ENCODE results near the gene RHPN2.
"Not testable (repeated sequence)": the region's sequence is repeated elsewhere in the genome, so short reads cannot be mapped to it uniquely, and the experiment has no call there.

The RHPN2 gene

GRCh38 chr19:33036370-33037167 is 28.1 kb downstream of the RHPN2 start:
- in situ Hi-C loops (cut with MboI; ENCODE audit: low sequenced_read_pairs): not testable (repeated sequence)

GRCh38 chr19:33035461-33035860 is 29.2 kb downstream of the RHPN2 start:
- in situ Hi-C loops (cut with MboI; ENCODE audit: low sequenced_read_pairs): no loop called here

DNA sequence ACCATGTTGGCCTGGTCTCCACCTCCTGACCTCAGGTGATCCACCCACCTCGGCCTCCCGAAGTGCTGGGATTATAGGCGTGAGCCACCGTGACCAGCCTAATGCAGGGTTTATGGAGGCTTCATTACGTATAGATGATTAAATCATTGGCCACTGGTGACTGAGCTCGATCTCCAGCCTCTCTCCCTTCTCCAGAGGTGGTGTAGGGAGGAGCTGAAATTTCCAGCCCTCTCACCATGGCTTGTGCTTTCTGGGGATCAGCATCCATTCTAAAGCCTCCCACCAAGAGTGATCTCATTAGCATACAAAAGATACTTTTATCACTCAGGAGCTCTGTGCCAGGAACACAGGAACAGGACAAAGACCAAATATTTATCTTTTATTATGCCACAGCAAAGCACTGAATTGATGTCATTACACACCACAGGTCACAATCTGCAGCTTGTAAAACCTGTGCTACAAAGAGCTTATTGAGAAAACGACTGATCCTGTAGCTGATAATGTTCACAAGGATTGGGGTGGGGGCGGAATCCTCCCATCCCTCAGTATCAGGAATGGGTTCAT is 32.4 kb downstream of the RHPN2 start:
- in situ Hi-C loops (cut with MboI; ENCODE audit: low sequenced_read_pairs): no loop called here

DNA sequence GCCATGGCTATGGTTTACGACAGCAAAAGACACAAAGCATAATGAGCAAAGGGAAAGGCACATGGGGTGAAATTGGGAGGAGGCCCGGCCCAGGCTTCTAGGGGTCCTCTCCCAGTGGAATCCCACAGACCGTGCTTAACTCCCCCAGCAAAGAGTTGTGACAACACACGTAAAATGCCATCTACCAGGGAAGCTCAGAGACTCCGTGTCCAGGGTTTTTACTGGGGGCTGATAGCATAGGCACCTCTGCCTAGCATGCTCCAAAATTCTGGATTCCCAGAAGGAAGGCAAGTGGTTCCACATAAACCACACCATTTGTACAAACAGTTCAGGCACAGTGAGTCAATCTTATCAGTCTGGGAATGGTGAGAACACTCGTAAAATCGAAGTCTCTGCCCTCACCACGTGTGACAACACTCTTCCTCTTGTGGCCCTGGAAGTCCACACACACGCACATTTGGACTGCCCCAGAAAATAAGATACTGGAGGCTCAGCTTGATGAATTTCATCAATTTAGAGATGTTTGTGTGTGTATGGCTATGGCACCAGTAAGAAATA is 34.9 kb downstream of the RHPN2 start:
- in situ Hi-C loops (cut with MboI; ENCODE audit: low sequenced_read_pairs): no loop called here

- in situ Hi-C loops (cut with MboI; ENCODE audit: low sequenced_read_pairs): not testable (repeated sequence)
Observed at GRCh38 chr19:33026602-33027001, 38.1 kb downstream of the RHPN2 start.

- in situ Hi-C loops (cut with MboI; ENCODE audit: low sequenced_read_pairs): not testable (repeated sequence)
Observed at GRCh38 chr19:33025468-33026238, 39.0 kb downstream of the RHPN2 start.

DNA sequence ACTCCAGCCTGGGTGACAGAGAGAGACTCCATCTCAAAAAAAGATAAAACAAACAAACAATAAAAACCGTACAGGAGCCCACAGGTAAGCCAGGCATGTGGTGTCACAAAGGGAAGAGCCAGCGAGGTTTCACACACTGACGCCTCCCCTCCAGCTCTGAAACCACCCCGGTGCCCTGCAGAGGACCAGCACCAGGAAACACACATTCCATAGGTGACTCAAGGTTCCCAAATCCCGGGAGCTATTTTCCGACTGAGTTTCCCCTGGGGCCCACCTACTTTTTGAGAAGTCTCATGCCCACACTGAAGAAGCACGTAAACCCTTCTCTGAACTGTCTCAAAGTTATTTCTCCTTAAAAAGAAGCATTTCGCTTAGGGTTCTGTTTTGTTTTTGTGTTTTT is 40.3 kb downstream of the RHPN2 start:
- in situ Hi-C loops (cut with MboI; ENCODE audit: low sequenced_read_pairs): no loop called here

- in situ Hi-C loops (cut with MboI; ENCODE audit: low sequenced_read_pairs): no loop called here
Observed at GRCh38 chr19:33022472-33023116, 42.1 kb downstream of the RHPN2 start.

DNA sequence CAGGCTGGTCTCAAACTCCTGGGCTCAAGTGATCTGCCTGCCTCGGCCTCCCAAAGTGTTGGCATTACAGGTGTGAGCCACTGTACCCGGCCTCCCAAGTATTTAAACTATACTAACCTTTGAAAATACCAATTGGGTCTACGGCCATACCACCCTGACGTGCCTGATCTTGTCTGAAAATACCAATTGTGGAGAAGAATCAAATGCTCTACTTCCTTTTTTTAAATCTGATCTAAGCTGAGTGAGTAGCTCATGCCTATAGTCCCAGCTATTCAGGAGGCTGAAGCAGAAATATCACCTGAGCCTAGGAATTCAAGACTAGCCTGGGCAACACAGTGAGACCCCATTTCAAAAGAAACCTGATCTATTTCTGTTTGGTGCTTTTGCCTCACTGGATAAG is 53.8 kb downstream of the RHPN2 start:
- in situ Hi-C loops (cut with MboI; ENCODE audit: low sequenced_read_pairs): not testable (repeated sequence)

- in situ Hi-C loops (cut with MboI; ENCODE audit: low sequenced_read_pairs): no loop called here
Observed at GRCh38 chr19:33008738-33009137, 56.0 kb downstream of the RHPN2 start.

DNA sequence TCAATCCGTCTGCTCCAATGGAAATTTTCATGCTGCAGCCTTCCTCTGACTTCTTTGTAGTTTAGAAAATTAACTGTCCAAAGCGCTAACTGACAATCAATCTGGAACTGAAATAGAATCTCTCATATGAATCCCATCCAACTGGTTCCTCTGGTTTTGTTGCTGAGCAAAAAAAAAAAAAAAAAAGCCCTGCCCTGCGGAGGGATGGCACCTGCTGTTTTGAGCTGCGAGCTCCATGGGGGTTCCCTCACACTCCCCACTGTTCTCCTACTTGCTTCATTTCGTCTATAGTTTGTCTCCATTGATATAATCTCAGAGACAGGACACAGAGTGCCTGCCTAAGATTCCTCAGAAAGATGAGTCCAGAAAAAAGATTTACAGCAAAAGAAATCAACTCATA is 59.2 kb downstream of the RHPN2 start:
- in situ Hi-C loops (cut with MboI; ENCODE audit: low sequenced_read_pairs): no loop called here

DNA sequence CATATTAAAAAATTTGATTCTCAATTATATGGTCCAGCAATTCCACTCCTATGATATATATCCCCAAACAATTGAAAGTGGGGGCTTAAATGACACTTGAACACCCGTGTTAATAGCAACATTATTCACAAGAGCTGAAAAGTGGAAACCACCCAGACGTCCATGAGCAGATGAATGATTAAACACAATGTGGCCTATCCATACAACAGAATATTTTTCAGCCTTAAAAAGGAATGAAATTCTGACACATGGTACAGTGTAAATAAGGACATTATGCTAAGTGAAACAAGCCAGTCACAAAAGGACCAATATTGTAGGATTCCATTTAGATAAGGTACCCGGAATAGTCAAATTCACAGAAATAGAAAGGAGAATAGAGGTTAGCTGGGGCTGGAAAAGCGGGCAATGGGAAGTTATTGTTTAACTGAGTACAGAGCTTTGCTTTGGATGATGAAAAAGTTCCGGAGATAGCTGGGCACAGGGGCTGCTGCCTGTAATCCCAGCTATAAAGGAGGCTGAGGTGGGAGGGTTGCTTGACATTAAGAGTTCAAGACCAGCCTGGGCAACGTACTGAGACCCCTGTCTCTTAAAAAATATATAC is 61.2 kb downstream of the RHPN2 start:
- in situ Hi-C loops (cut with MboI; ENCODE audit: low sequenced_read_pairs): not testable (repeated sequence)

DNA sequence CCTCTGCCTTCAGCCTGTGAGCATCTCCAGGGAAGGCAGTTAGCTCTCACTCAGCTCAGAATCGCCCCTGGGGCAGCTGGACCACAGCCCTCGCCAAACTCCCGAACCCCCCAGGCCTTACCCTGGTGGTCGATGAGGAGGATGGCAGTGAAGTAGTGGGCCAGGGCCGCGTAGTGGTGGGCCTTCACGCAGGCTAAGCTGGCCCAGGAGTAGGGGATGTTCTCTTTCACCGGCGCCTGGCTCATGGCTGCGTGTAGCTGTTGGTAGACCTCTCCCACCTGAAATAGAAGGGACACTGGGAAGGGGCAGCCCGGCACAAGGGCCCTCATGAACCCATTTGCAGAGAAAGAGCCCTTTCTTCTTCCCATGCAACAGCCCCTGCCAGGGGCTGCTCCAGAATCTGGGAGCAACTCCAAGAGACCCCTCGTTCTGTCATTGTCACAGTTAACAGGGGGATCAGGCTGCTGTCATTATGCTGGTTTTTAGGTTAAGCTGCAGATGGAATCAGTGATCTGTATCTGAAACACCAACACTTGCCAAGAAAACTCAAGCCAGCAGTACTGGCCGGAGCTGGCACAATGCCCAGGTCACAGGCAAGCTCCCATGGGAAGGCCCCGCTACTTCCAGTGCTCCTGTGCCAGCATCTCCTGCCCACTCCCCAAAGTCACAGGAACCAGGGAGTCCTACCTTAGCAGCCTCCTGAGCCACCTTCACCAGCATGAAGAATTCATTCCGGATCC is 62.4 kb downstream of the RHPN2 start:
- in situ Hi-C loops (cut with MboI; ENCODE audit: low sequenced_read_pairs): not testable (repeated sequence)

GRCh38 chr19:33000910-33001309 is 63.8 kb downstream of the RHPN2 start:
- in situ Hi-C loops (cut with MboI; ENCODE audit: low sequenced_read_pairs): no loop called here

- in situ Hi-C loops (cut with MboI; ENCODE audit: low sequenced_read_pairs): no loop called here
Observed at GRCh38 chr19:33000510-33000909, 64.2 kb downstream of the RHPN2 start.

DNA sequence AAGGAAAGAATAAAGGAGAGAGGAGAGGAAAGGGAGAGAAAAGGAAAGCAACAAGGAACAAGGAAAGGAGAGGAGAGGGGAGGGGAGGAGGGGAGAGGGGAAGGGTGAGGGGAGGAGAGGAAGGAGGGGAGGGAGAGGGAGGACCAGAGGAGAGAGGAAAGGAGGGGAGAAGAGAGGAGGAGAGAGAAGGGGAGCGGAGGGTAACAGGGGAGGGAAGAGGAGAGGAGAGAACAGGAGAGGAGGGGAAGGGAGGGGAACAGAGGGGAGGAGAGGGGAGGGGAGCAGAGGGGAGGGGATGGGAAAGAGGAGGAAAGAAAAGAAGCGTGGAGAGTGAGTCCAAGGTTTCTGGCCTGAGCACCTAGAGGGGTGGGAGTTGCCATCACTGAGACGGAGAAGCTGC is 66.0 kb downstream of the RHPN2 start:
- in situ Hi-C loops (cut with MboI; ENCODE audit: low sequenced_read_pairs): no loop called here

DNA sequence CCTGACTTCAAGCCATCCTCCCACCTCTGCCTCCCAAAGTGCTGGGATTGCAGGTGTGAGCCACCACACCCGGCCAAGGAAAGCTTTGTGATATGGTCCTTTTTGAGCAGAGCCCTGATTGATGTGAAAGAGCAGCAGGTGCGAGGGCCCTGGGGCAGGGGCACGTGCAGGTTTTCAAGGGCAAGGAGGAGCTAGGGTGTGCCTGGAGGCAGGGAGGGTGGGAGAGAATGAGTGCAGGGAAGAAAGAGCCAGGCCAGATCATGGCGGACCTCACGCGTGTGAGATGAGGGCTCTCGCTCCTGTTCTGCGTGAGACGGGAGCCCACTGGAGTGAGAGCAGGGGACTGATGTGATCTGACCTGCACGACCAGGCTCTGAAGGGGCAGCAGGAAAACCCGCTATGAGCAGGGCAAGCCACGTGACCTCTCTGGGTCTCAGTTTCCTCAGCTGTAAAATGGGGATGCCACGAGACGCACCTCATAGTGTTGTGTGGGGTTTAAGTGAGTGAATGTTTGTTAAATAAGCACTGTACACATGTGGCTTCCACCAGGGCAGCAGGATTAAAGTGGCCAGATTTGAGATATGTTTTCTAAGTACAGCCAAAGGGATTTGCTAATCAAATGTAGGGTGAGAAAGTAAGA is 66.9 kb downstream of the RHPN2 start:
- in situ Hi-C loops (cut with MboI; ENCODE audit: low sequenced_read_pairs): no loop called here

DNA sequence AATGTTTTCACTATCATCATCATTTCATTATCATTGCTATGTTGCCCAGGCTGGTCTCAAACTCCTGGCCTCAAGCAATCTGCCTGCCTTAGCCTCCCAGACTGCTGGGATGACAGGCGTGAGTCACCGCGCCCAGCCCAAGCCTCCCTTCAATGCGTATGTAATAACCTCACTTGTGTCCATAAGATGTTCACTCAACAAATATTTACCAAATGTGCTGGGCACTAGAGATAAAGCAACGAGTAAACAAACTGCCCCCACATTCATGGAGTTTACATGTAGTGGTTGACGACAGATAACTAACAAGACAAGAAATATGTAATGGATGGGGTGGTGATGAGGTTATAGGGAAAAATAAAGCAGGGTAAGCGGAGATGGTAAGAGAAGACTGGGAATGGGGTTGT is 67.6 kb downstream of the RHPN2 start:
- in situ Hi-C loops (cut with MboI; ENCODE audit: low sequenced_read_pairs): not testable (repeated sequence)

DNA sequence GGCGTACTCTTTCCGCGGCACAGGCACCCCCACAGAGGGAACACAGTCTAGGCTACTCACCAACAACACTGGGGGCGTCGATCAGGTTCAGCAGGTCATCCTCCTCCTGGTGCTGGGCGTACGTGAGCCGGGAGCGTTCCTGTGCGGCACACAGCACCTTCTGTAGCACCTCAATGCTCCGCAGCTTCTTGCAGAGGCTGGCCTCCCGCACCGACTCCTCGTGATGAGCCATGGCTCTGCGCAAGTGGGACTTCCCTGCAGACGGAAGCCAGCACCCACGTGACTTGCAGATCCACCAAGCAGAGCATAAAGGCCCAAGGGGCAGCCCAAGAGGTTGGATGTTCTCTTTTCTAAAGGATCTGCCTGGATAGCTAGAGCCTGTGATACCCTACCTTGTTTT is 68.7 kb downstream of the RHPN2 start:
- in situ Hi-C loops (cut with MboI; ENCODE audit: low sequenced_read_pairs): not testable (repeated sequence)

- in situ Hi-C loops (cut with MboI; ENCODE audit: low sequenced_read_pairs): no loop called here
Observed at GRCh38 chr19:32988724-32989123, 76.0 kb downstream of the RHPN2 start.
